Sigmoid colon (tissue), 7 donors: Measurements from ENCODE around the gene ZNF407. TPM values are rescaled to one million over a fixed set of nuclear protein-coding genes. Genes with fewer than 3 reads are reported as not detected.

Experiments
- DNase-seq: peaks from one replicate; pipeline ENCODE4 v3.0.0-alpha.2; 2019
- H3K27ac ChIP-seq, 4 donors: fragments of 200-600 bp; sonication (generic); one replicate each; pipeline ENCODE4 v1.5.1; 2016 to 2019; ENCODE audit warnings: mild to moderate bottlenecking in 1 of 4
- H3K27me3 ChIP-seq, 3 donors: fragments of 200-600 bp; sonication (generic); one replicate each; pipeline ENCODE4 v1.5.1; 2019; ENCODE audit warnings: mild to moderate bottlenecking in 1 of 3
- H3K36me3 ChIP-seq, 4 donors: fragments of 200-600 bp; sonication (generic); one replicate each; pipeline ENCODE4 v1.5.1; 2016 to 2019
- H3K4me1 ChIP-seq, 4 donors: fragments of 200-600 bp; sonication (generic); one replicate each; pipeline ENCODE4 v1.5.1; 2017 to 2019
- H3K4me3 ChIP-seq, 4 donors: fragments of 200-600 bp; sonication (generic); one replicate each; pipeline ENCODE4 v1.5.1; 2017 to 2019; ENCODE audit warnings: mild to moderate bottlenecking in 2 of 4, moderate library complexity in 1 of 4
- H3K9me3 ChIP-seq, 4 donors: fragments of 200-600 bp in 3 of 4; sonication (generic) in 3 of 4; one replicate each; pipeline versions ENCODE4 v1.5.1 to v1.6.1; 2013 to 2019
- CTCF ChIP-seq, 4 experiments: fragments of 450-650 bp in 3 of 4; fragments of 200-600 bp in 1 of 4; IDR thresholded peaks; one replicate each; pipeline ENCODE4 v1.5.1; 2016 to 2019; ENCODE audit warnings: antibody characterized with exemption in 4 of 4, mild to moderate bottlenecking in 3 of 4, moderate library complexity in 2 of 4
- EP300 ChIP-seq, 4 donors: sonication (generic); formaldehyde crosslinking; IDR thresholded peaks; one replicate each; pipeline ENCODE4 v1.6.1; 2017; ENCODE audit warnings: antibody characterized with exemption in 4 of 4
- POLR2A ChIP-seq, 2 donors: fragments of 450-650 bp; IDR thresholded peaks; one replicate each; pipeline ENCODE4 v1.6.1; 2016; ENCODE audit warnings: antibody characterized with exemption in 2 of 2, mild to moderate bottlenecking in 2 of 2, moderate library complexity in 2 of 2
- POLR2AphosphoS5 ChIP-seq, 4 donors: sonication (generic); formaldehyde crosslinking; IDR thresholded peaks; one replicate each; pipeline ENCODE4 v1.6.1; 2017; ENCODE audit warnings: antibody characterized with exemption in 4 of 4
- WGBS, 2 donors: extraction: QIAGEN DNeasy Blood & Tissue Kit; methylation state at CpG; one replicate each; pipeline ENCODE4 v1.1.7; 2013; 5-methylcytosine and 5-hydroxymethylcytosine counted together
- intact Hi-C: fragments of 100-400 bp; cut with DNase I; formaldehyde crosslinking; loops from one replicate; pipeline ENCODE4 v1.15.1; 2023
- polyA plus RNA-seq, 3 donors: library from polyadenylated mRNA; stranded (reverse); fragments of 200-250 nt; gene quantifications; one replicate each; pipeline ENCODE4 v1.2.3, GENCODE V29; 2013
- total RNA-seq, 4 donors: library from RNA; depleted of rRNA; stranded (reverse); fragments of >200 nt; gene quantifications; one replicate each; pipeline ENCODE4 v1.1.0, GENCODE V29; 2016
- donor health status: healthy with polysubstance abuse.
- donor health status: Bipolar disorder and iron deficiency.
- donor health status: healthy.

The ZNF407 gene
- total and polyA plus RNA-seq, 7 donors: 1.4 to 19.8 (median 16.3) TPM

GRCh38 chr18:74630804-74631203 is 33.1 kb downstream of the ZNF407 start:
- intact Hi-C loops: no loop called here
- Histone ChIP-seq H3K9me3 (no peaks in the 10 kb centered on the region), H3K27ac (no peak overlapping the region), H3K4me1 (peaks cover 0 to 11% (median 0%) of the 10 kb centered on the region in 4 donors), H3K36me3 (peaks cover 0 to 40% (median 5%) of the 10 kb centered on the region in 4 donors), H3K4me3 (no peak overlapping the region), H3K27me3 (no peaks in the 10 kb centered on the region)
- no peak for DNase-seq
- 92 to 96% methylated on average over 6 of the region's 6 CpGs for WGBS, 2 donors
- TF ChIP-seq POLR2AphosphoS5 (IDR thresholded peaks at IDR 0.05) (no peak), POLR2A (IDR thresholded peaks at IDR 0.05) (no peak), EP300 (IDR thresholded peaks at IDR 0.05) (no peak), CTCF (IDR thresholded peaks at IDR 0.05) (no peak)

GRCh38 chr18:74631212-74631611 is 33.5 kb downstream of the ZNF407 start:
- 58 to 83% methylated on average over 2 of the region's 2 CpGs for WGBS, 2 donors
- H3K36me3 ChIP-seq: peaks cover 0 to 40% (median 5%) of the 10 kb centered on the region in 4 donors
- H3K4me1 ChIP-seq: peaks cover 0 to 11% (median 0%) of the 10 kb centered on the region in 4 donors
- H3K4me3 ChIP-seq: no peak overlapping the region
- no peak for DNase-seq
- TF ChIP-seq POLR2A (IDR thresholded peaks at IDR 0.05) (no peak), CTCF (IDR thresholded peaks at IDR 0.05) (no peak), EP300 (IDR thresholded peaks at IDR 0.05) (no peak), POLR2AphosphoS5 (IDR thresholded peaks at IDR 0.05) (no peak)
- no peaks in the 10 kb centered on the region for H3K27me3 ChIP-seq
- no peaks in the 10 kb centered on the region for H3K9me3 ChIP-seq
- no peak overlapping the region for H3K27ac ChIP-seq
- intact Hi-C loops: no loop called here

- TF ChIP-seq POLR2AphosphoS5 (IDR thresholded peaks at IDR 0.05) (no peak), CTCF (IDR thresholded peaks at IDR 0.05) (no peak), EP300 (IDR thresholded peaks at IDR 0.05) (no peak), POLR2A (IDR thresholded peaks at IDR 0.05) (no peak)
- DNase-seq: no peak
- H3K27ac ChIP-seq: no peak overlapping the region
- peaks cover 0 to 40% (median 5%) of the 10 kb centered on the region in 4 donors for H3K36me3 ChIP-seq
- no peaks in the 10 kb centered on the region for H3K9me3 ChIP-seq
- no peak overlapping the region for H3K4me3 ChIP-seq
- peaks cover 0 to 5% (median 0%) of the 10 kb centered on the region in 4 donors for H3K4me1 ChIP-seq
- WGBS, 2 donors: 59 to 89% methylated on average over 13 of the region's 13 CpGs
- H3K27me3 ChIP-seq: no peaks in the 10 kb centered on the region
- intact Hi-C loops: no loop called here
Observed at GRCh38 chr18:74631623-74632350, 34.1 kb downstream of the ZNF407 start.

GRCh38 chr18:74632351-74632679 is 34.6 kb downstream of the ZNF407 start:
- intact Hi-C loops: no loop called here

More at GRCh38 chr18:74632351-74632679, 34.6 kb downstream of the ZNF407 start:
- no peak for TF ChIP-seq POLR2AphosphoS5 (IDR thresholded peaks at IDR 0.05)
- TF ChIP-seq EP300 (IDR thresholded peaks at IDR 0.05): no peak
- no peak for TF ChIP-seq CTCF (IDR thresholded peaks at IDR 0.05)
- TF ChIP-seq POLR2A (IDR thresholded peaks at IDR 0.05): no peak
- H3K27me3 ChIP-seq: no peaks in the 10 kb centered on the region
- no peak overlapping the region for H3K27ac ChIP-seq
- DNase-seq: no peak
- H3K4me1 ChIP-seq: peaks cover 0 to 2% (median 0%) of the 10 kb centered on the region in 4 donors
- no peaks in the 10 kb centered on the region for H3K9me3 ChIP-seq
- 75 to 94% methylated on average over 6 of the region's 6 CpGs for WGBS, 2 donors
- H3K36me3 ChIP-seq: peaks cover 0 to 40% (median 5%) of the 10 kb centered on the region in 4 donors
- H3K4me3 ChIP-seq: no peak overlapping the region
